HG03457 (cell line): ENCODE data around the gene SH2D1B.
"Not testable (repeated sequence)": the region's sequence is repeated elsewhere in the genome, so short reads cannot be mapped to it uniquely, and the experiment has no call there.

Experiments used
- ATAC-seq: cut with Tn5 transposase; IDR thresholded peaks from one replicate; pipeline ENCODE4 v1.9.1; 2021; ENCODE audit warnings: moderate number of reproducible peaks; ENCODE audit not compliant: unreplicated experiment

SH2D1B gene

GRCh38 chr1:162365284-162366020 is 46.5 kb downstream of the SH2D1B start:
- ATAC-seq = no peak

- ATAC-seq = no peak
These were observed 47.4 kb downstream of the SH2D1B start for GRCh38 chr1:162364498-162364897.

- no peak for ATAC-seq
These were observed 48.1 kb downstream of the SH2D1B start for GRCh38 chr1:162363823-162364222.

GRCh38 chr1:162361349-162361748 is 50.6 kb downstream of the SH2D1B start:
- peak; percentile 33 for ATAC-seq

GRCh38 chr1:162360874-162361260 is 51.1 kb downstream of the SH2D1B start:
- ATAC-seq = no peak

GRCh38 chr1:162360237-162360873 is 51.6 kb downstream of the SH2D1B start:
- no peak for ATAC-seq

- no peak for ATAC-seq
These were observed 52.3 kb downstream of the SH2D1B start for GRCh38 chr1:162359523-162360236.

GRCh38 chr1:162358928-162359327 is 53.0 kb downstream of the SH2D1B start:
- ATAC-seq = no peak

- no peak for ATAC-seq
These were observed 54.2 kb downstream of the SH2D1B start for GRCh38 chr1:162357681-162358266.

GRCh38 chr1:162353702-162354101 is 58.2 kb downstream of the SH2D1B start:
- ATAC-seq = no peak

GRCh38 chr1:162353078-162353477 is 58.9 kb downstream of the SH2D1B start:
- ATAC-seq = no peak

GRCh38 chr1:162351874-162352273 is 60.1 kb downstream of the SH2D1B start:
- not testable (repeated sequence) for ATAC-seq

GRCh38 chr1:162351246-162351842 is 60.6 kb downstream of the SH2D1B start:
- no peak for ATAC-seq

- ATAC-seq = no peak
These were observed 62.2 kb downstream of the SH2D1B start for GRCh38 chr1:162349635-162350330.

- no peak for ATAC-seq
These were observed 64.7 kb downstream of the SH2D1B start for GRCh38 chr1:162347281-162347680.
